GM21526 (cell line): Measurements from ENCODE around the gene SLC25A14.

Source experiments
- ATAC-seq: cut with Tn5 transposase; IDR thresholded peaks from one replicate; pipeline ENCODE4 v1.9.1; 2021; ENCODE audit warnings: moderate library complexity; ENCODE audit not compliant: unreplicated experiment, low FRiP score

SLC25A14 gene

GRCh38 chrX:130376077-130376476 lies 36.4 kb downstream of the SLC25A14 start:
- no peak for ATAC-seq

GRCh38 chrX:130378024-130378669 lies 38.4 kb downstream of the SLC25A14 start:
- no peak for ATAC-seq

GRCh38 chrX:130385520-130385919 lies 45.8 kb downstream of the SLC25A14 start, which contains the start of gene GPR119:
TSS of gene GPR119 (minus strand) at chrX:130385674. CDS start at chrX:130385447, 227 bp downstream.
- no peak for ATAC-seq

GRCh38 chrX:130386408-130386808 lies 46.7 kb downstream of the SLC25A14 start:
- no peak for ATAC-seq

- no peak for ATAC-seq
Observed at GRCh38 chrX:130393451-130394074, 53.8 kb downstream of the SLC25A14 start.

GRCh38 chrX:130395341-130395740 lies 55.6 kb downstream of the SLC25A14 start:
- ATAC-seq, result no peak

GRCh38 chrX:130401415-130402207 lies 61.9 kb downstream of the SLC25A14 start, which contains the start of gene RBMX2:
TSS of gene RBMX2 (plus strand) at chrX:130401987. CDS start at chrX:130402033, 46 bp downstream.
- peak; percentile 90 for ATAC-seq

- no peak for ATAC-seq
Observed at GRCh38 chrX:130402208-130402684, 62.5 kb downstream of the SLC25A14 start.

- ATAC-seq, result no peak
Observed at GRCh38 chrX:130413415-130413814, 73.7 kb downstream of the SLC25A14 start.

- no peak for ATAC-seq
Observed at GRCh38 chrX:130414800-130415199, 75.1 kb downstream of the SLC25A14 start.

- no peak for ATAC-seq
Observed at GRCh38 chrX:130415201-130415600, 75.5 kb downstream of the SLC25A14 start.

- no peak for ATAC-seq
Observed at GRCh38 chrX:130416785-130417184, 77.1 kb downstream of the SLC25A14 start.

- ATAC-seq, result no peak
Observed at GRCh38 chrX:130418066-130418465, 78.3 kb downstream of the SLC25A14 start.

- no peak for ATAC-seq
Observed at GRCh38 chrX:130418740-130419139, 79.0 kb downstream of the SLC25A14 start.

- ATAC-seq, result no peak
Observed at GRCh38 chrX:130419263-130419662, 79.5 kb downstream of the SLC25A14 start.
